Activated naive CD4-positive, alpha-beta T cell treated with anti-CD3 and anti-CD28 coated beads, Interleukin-2, amount 50 U/mL, for 24 hours (primary cell): ENCODE data around the gene ELAVL4.

Source experiments
- H3K27ac Mint-ChIP-seq: one replicate; pipeline ENCODE4 v1.8.0; 2021; ENCODE audit warnings: mild to moderate bottlenecking, mixed read lengths
- H3K27me3 Mint-ChIP-seq: one replicate; pipeline ENCODE4 v1.8.0; 2021; ENCODE audit warnings: mixed read lengths
- H3K36me3 Mint-ChIP-seq: one replicate; pipeline ENCODE4 v1.8.0; 2021; ENCODE audit warnings: mixed read lengths
- H3K4me1 Mint-ChIP-seq: one replicate; pipeline ENCODE4 v1.8.0; 2021; ENCODE audit warnings: mixed read lengths
- H3K4me3 Mint-ChIP-seq: one replicate; pipeline ENCODE4 v1.8.0; 2021; ENCODE audit warnings: mild to moderate bottlenecking, mixed read lengths
- H3K9me3 Mint-ChIP-seq: one replicate; pipeline ENCODE4 v1.8.0; 2021; ENCODE audit warnings: mixed read lengths

The ELAVL4 gene

DNA sequence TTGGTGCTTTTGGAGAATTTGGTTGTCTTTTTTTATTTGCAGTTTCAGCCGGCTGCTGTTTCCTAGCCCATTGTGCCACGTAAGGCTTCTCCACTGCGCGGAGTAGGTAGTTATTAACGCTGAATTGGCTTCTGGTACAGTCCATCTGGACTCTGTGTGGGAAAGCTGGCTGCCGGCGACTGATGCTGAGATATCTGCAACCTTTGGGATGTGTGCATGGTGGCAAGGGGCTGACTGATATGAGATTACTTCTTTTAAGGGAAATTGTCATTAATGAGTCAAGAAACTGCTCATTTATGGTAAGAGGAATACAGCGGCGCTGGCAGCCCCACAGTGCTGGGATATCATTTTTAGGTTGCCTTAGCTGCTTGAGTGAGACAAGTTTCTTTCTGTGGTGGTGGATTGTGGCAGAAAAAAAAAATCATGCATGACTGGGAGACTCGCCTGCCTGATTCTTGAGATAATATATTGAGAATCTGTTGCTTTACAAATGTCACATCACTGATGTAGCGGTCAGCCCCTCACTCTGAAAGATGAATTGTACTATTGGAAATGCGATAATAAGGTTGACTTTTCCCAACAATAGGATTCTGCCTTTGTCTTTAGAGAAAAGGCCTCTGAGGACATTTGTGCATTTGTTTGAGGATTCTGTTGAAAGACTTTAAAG lies 2.5 kb upstream of the ELAVL4 start:
- Mint-ChIP-seq H3K27me3 (peaks cover 31% of the 10 kb centered on the region), H3K4me1 (peaks cover 16% of the 10 kb centered on the region), H3K4me3 (no peak overlapping the region), H3K9me3 (no peaks in the 10 kb centered on the region), H3K27ac (no peak overlapping the region), H3K36me3 (no peaks in the 10 kb centered on the region)

DNA sequence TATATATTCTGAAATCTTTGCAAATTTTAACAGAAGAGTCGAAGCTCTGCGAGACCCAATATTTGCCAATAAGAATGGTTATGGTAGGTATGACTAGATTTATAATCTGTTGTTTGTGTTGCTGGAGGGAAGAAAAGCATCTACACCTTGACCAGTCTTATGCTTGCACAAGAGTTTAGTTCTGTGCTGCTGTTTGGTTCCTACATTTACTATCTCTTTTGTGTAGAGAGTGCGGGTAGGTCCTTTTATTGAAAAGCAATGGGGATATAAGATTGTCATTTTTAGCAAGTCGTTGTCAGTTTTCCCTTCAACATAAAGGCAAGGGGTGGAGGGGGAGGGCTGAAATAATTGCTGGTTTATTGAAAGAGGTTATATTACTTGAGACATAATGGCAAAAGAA lies 396 bp downstream of the ELAVL4 start:
- Mint-ChIP-seq H3K27ac (no peak overlapping the region), H3K4me1 (peaks cover 16% of the 10 kb centered on the region), H3K36me3 (no peaks in the 10 kb centered on the region), H3K27me3 (peaks cover 44% of the 10 kb centered on the region), H3K9me3 (no peaks in the 10 kb centered on the region), H3K4me3 (no peak overlapping the region)

DNA sequence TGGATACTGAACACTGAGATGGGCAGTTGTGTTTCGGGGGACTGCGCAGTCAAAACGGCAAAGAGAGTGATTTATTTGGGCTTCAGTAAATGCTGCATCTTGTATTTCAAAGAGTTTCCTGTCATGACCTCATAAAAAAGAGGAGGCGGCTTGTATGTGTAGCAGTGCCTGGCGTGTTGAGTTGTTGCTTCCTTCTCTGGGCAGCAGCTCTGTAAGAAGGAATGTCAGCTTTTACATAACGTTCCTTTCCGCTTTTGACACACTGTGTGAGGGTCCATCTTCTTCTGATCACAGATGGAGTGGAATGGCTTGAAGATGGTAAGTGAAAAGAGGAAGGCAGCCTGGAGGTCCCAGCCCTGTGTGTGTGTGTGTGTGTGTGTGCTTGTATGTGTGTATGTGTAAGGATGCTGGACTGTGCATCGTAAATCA lies 941 bp downstream of the ELAVL4 start:
- Mint-ChIP-seq H3K27me3 (peaks cover 44% of the 10 kb centered on the region), H3K9me3 (no peaks in the 10 kb centered on the region), H3K4me1 (peaks cover 16% of the 10 kb centered on the region), H3K4me3 (peak overlapping the region; percentile 23), H3K36me3 (no peaks in the 10 kb centered on the region), H3K27ac (no peak overlapping the region)

DNA sequence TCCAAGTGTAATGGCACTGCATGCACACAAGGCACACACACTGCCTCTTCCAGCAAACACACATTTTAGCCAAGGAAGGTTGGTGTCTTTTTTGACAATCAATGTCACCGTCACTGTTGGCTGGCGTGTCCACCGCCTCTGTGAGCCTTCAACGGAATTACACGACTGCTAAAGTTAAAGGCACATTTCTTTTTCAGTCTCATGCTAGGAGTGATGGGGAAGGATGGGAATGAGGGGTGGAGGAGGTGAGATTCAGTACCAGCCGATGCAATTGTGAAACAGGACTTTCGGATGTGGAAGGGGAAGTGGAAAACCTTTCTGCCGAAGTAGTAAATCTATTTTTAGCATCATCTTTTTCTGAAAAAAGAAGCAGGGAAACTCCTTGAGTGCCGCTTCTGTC lies 1.4 kb downstream of the ELAVL4 start:
- peak overlapping the region; percentile 23 for H3K4me3 Mint-ChIP-seq
- peaks cover 16% of the 10 kb centered on the region for H3K4me1 Mint-ChIP-seq
- no peaks in the 10 kb centered on the region for H3K36me3 Mint-ChIP-seq
- H3K9me3 Mint-ChIP-seq, result no peaks in the 10 kb centered on the region
- peaks cover 43% of the 10 kb centered on the region for H3K27me3 Mint-ChIP-seq
- H3K27ac Mint-ChIP-seq, result no peak overlapping the region

DNA sequence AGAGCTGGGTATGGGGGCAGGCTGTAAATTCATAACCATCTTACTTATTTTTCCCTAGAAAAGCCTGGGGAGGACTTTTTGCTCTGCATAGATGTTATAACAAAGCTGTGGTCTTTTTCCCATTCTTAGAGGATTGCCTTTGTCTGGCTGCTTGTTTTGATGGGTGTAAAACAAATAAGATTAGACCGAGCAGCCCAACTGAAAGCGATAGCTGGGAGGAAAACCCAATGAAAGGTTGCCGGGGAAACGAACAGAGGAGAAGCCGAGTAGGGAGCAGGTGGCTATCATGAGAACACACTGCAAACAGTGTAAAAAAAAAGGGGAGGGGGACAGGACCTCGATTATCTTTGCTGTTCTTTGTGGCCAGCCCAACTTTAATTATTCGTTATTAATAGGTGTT lies 1.9 kb downstream of the ELAVL4 start:
- Mint-ChIP-seq H3K27ac (no peak overlapping the region), H3K4me1 (peaks cover 16% of the 10 kb centered on the region), H3K4me3 (peak overlapping the region; percentile 23), H3K9me3 (no peaks in the 10 kb centered on the region), H3K36me3 (no peaks in the 10 kb centered on the region), H3K27me3 (peaks cover 44% of the 10 kb centered on the region)

DNA sequence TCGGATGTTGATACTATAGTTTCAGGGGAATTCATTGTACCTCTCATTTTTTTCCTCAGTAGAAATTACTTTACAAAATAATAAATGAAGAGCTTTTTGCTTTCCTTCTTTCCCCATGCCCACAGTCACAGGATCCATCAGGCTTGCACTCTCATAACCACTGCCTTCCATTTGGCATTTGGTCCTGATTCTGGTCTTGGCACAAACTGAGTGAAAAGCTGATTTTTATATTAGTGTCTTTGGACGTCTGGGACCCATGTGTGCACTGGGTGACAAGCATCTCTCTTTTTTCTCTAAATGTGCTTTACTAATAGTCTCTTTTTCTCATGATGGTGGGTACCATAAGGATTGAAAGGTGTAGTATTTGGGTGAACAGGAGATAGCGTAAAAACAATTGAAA lies 2.8 kb downstream of the ELAVL4 start:
- H3K4me1 Mint-ChIP-seq, result peaks cover 16% of the 10 kb centered on the region
- H3K36me3 Mint-ChIP-seq, result no peaks in the 10 kb centered on the region
- H3K27me3 Mint-ChIP-seq, result peaks cover 44% of the 10 kb centered on the region
- no peak overlapping the region for H3K27ac Mint-ChIP-seq
- no peak overlapping the region for H3K4me3 Mint-ChIP-seq
- H3K9me3 Mint-ChIP-seq, result no peaks in the 10 kb centered on the region

DNA sequence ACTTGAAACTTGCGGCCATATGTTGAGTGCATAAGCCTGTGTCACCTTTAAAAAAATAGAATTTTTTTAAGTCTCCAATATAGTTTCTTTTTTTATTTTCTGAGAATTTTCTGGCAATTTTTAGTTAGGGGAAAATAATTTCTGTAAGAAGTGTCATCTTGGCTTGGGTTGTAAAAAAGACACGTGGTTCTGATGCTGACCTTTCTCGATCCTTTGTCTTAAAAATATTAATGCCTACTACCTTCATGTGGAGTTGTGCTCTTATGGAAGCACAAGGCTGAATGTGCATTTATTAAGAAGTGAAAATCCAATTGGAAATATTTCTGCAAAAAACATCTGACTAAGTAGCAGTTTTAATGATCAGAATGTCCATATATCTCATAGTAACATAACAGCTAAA lies 3.5 kb downstream of the ELAVL4 start:
- H3K9me3 Mint-ChIP-seq, result no peaks in the 10 kb centered on the region
- peaks cover 16% of the 10 kb centered on the region for H3K4me1 Mint-ChIP-seq
- H3K27ac Mint-ChIP-seq, result no peak overlapping the region
- no peaks in the 10 kb centered on the region for H3K36me3 Mint-ChIP-seq
- H3K4me3 Mint-ChIP-seq, result no peak overlapping the region
- H3K27me3 Mint-ChIP-seq, result peaks cover 44% of the 10 kb centered on the region

DNA sequence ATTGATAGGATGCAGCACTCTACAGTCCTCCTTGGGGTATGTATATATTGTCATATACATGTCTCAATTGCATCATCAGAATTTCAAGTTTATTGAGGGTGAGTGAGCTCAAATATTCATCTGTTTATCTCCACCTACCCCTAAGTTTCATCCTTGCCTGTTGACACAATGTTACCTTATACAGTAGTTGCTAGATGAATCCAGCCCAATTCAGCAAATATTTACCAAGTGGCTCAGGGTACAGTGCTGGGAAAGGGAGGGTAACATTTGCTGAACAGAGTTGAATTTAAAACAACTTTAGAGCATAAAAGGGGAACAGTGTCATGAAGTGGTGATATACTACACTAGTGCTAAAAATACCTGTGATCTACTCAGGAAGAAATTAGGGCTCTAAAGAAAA lies 14.4 kb downstream of the ELAVL4 start:
- Mint-ChIP-seq H3K9me3 (no peaks in the 10 kb centered on the region), H3K27me3 (peaks cover 9% of the 10 kb centered on the region)

DNA sequence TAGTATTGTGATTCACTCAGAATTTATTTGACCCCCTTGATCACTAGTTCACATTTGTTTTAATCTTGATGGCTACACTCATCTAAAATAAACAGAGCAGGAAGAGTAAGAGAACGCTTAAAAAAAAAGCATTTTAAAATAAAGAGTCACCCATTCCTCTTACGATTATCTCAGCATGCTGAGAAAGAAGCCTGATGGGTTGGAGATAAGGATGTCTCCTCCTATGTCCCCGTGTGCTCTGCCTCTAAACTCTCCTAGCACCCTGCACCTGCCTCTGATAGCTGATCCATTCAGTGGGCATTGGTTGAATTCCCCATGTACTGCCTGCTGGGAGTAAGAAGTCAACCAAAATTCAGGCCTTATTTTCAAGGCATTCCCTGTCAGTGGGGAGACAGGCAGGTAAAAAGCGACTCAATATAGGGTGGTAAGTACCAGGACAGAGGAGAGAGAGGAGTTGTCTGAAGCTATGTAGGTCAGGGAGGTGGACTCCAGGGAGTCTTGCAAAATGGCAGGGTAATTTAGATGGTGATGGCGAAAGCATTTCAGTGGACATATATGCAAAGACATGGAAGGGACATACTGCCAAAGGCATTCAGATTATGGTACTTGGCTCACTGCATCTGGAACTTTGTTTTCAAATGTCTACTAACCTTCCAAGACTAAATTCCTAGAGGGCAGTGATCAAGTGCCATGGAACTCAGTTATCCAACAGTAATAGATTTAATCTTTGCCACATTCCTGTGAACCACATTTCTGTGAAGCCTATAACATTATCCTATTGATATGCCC lies 18.4 kb downstream of the ELAVL4 start:
- H3K27me3 Mint-ChIP-seq, result peaks cover 6% of the 10 kb centered on the region
- no peak overlapping the region for H3K4me3 Mint-ChIP-seq
- no peaks in the 10 kb centered on the region for H3K36me3 Mint-ChIP-seq
- no peaks in the 10 kb centered on the region for H3K9me3 Mint-ChIP-seq
- no peaks in the 10 kb centered on the region for H3K4me1 Mint-ChIP-seq
- no peak overlapping the region for H3K27ac Mint-ChIP-seq

More for the DNA sequence above, 14.4 kb downstream of the ELAVL4 start:
- H3K27ac Mint-ChIP-seq, result no peak overlapping the region
- no peak overlapping the region for H3K4me3 Mint-ChIP-seq
- no peaks in the 10 kb centered on the region for H3K4me1 Mint-ChIP-seq
- no peaks in the 10 kb centered on the region for H3K36me3 Mint-ChIP-seq

DNA sequence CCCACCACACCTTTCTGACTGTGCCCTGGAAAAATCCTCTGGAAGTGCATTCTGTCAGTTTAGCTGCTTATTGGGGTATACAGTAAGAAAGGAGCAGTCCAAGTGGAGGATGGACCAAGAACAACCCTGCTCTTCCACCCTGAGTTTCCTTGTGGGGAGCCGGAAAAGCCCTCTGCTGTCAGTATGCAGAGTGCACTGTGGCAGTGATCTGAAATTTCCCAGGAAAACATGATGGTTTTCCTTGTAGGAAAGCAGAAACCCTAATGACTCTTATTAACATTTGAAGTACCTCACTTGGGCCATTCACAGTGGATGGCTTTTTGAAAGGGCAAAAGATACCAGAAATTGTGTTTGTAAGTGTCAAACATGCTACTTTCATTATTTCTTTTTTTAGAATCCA lies 20.5 kb downstream of the ELAVL4 start:
- no peak overlapping the region for H3K27ac Mint-ChIP-seq
- no peaks in the 10 kb centered on the region for H3K36me3 Mint-ChIP-seq
- H3K4me3 Mint-ChIP-seq, result no peak overlapping the region
- no peaks in the 10 kb centered on the region for H3K4me1 Mint-ChIP-seq
- H3K9me3 Mint-ChIP-seq, result no peaks in the 10 kb centered on the region
- peaks cover 8% of the 10 kb centered on the region for H3K27me3 Mint-ChIP-seq

DNA sequence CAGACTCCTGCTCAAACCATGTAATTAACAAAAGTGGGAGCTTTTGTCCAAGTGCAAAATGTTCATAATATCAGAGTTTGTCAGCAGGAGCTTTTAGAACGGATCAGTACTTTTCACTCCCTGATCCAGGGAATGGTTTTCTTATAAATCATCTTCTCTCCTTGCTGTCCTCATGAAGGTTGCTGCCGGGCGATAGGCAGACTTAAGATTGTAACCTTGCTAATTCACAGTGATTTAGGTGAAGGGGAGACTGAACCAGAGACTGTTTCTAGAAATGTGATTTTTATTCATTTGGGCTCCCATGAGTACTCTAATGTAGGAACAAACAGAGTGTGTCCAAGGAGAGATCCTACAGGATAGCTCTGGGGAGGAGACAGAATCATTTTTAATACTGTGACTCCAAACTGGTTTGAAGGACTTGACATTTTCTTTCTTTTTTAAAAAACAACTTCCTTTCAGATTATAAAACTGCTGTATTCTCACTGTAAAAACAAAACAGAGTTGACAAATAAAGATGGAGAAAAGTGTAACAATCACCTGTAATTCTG lies 23.7 kb downstream of the ELAVL4 start:
- Mint-ChIP-seq H3K9me3 (no peaks in the 10 kb centered on the region), H3K4me3 (no peak overlapping the region), H3K27me3 (peaks cover 14% of the 10 kb centered on the region), H3K36me3 (no peaks in the 10 kb centered on the region), H3K27ac (no peak overlapping the region), H3K4me1 (no peaks in the 10 kb centered on the region)

DNA sequence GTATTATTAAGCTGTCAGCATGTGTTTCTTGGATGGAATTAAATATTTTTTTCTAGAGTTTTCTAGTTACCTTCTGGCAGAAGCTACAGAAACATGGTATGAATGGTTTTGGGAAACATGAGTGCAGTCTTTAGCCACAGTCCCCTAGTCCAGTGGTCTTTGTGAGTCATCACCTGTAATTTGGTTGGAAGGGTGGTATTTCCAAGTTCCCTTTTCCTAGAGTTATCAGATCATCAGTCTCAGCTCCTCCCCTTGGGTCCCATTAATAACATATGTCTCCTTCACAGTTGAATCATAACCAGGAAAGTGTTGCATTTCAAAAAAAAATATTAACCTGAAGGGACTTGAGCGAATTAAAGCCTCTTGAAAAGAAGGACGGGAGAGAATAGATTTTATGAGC lies 27.0 kb downstream of the ELAVL4 start:
- Mint-ChIP-seq H3K9me3 (no peaks in the 10 kb centered on the region), H3K27me3 (peaks cover 15% of the 10 kb centered on the region), H3K4me1 (no peaks in the 10 kb centered on the region), H3K4me3 (no peak overlapping the region), H3K36me3 (no peaks in the 10 kb centered on the region), H3K27ac (no peak overlapping the region)

DNA sequence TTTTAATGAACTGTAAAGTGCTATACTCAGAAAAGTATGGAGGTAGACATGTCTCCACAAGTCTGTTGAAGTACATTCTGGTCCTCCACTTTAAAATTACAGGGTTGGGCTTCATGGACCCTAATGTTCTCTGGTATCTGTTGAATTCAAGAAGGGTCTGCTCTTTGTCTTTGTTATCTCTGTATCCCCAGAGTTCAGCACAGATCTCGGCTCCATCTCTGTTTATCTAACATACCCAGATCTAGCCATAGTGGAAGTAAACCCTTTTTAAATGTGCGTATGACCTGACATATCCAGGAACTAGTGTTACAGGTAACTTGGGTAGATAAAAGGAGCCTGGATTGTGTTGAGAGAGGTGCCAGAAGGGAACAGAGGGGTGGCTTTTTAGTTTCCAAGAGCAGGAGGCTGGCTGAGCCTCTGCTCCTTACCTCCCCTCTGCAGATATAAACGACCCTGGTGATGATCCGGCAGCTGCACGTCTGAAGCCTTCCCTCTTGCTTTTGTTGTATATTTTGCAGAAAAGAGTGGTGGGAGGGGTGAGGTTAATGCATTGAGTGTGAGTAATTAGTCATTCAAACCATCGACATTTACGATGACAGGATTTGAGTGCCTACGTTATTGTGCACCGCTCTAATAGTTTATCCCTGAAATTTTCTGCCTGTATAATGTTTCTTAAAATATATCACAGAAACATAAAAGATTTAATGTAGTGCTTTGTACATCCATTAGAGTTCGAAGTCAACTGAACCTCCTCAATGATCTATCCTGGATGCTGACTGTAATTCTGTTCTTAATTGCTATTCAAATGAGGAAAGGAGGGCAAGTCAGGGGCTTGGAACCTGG lies 30.8 kb downstream of the ELAVL4 start:
- H3K27me3 Mint-ChIP-seq, result peaks cover 11% of the 10 kb centered on the region
- H3K4me3 Mint-ChIP-seq, result no peak overlapping the region
- no peaks in the 10 kb centered on the region for H3K36me3 Mint-ChIP-seq
- no peaks in the 10 kb centered on the region for H3K9me3 Mint-ChIP-seq
- no peaks in the 10 kb centered on the region for H3K4me1 Mint-ChIP-seq
- no peak overlapping the region for H3K27ac Mint-ChIP-seq

DNA sequence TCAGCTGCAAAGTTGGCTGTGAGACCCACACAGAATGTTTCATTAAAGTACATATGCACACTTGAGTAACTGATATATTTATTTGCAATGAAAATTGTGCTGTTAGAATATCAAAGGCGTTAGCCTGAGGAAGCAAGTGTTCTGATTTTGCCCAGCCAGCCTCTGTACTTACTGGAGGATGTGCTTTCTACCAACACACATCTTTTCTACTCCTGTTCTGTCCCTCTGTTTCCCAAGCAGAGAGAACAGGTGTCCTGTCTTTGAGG lies 31.4 kb downstream of the ELAVL4 start:
- no peaks in the 10 kb centered on the region for H3K9me3 Mint-ChIP-seq
- H3K4me1 Mint-ChIP-seq, result no peaks in the 10 kb centered on the region
- no peak overlapping the region for H3K4me3 Mint-ChIP-seq
- H3K27me3 Mint-ChIP-seq, result peaks cover 11% of the 10 kb centered on the region
- H3K36me3 Mint-ChIP-seq, result no peaks in the 10 kb centered on the region
- H3K27ac Mint-ChIP-seq, result no peak overlapping the region

DNA sequence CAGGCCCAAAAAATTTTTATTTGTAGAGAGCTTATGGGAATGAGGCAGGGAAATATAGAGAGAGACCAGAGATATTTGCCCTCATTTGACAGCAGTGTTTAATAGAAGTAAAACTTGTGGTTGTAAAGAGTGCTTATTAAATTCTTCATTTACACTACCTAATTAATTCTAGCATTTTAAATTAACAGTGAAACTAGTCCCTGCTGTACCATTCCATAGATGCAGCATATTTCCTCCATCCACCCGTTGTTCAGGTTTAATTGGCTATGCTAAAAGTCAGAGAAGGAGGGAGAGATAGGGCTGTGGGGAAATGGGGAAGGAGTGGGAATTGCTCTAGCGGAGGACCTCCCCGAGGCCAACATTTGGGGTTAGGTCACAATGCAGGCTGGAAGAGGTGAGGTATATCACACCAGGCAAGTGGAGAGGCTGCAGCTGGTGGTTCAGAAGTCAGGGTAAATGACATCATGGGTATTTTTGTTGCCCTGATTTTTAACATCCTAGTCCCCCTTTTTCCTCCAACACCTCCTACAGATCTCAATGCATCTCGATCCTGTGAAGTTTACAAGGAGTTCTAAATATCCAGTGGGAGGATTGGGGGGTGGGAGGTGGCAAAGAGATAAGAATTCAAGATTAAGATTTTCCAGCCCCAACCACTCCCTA lies 38.6 kb downstream of the ELAVL4 start:
- Mint-ChIP-seq H3K4me3 (no peak overlapping the region), H3K4me1 (no peaks in the 10 kb centered on the region), H3K36me3 (no peaks in the 10 kb centered on the region), H3K27ac (no peak overlapping the region), H3K27me3 (no peaks in the 10 kb centered on the region), H3K9me3 (no peaks in the 10 kb centered on the region)
